SK-N-MC (cell line): ENCODE results near the gene PKM.

Experiments
- EZH2 ChIP-seq: fragments of 200-600 bp; sonication (generic); IDR thresholded peaks from one replicate; pipeline ENCODE4 v1.6.1; 2017; ENCODE audit warnings: antibody characterized with exemption
- FOXP2 ChIP-seq: optimal IDR thresholded peaks from 2 replicates; pipeline ENCODE3; 2011; ENCODE audit warnings: mild to moderate bottlenecking, moderate library complexity; ENCODE audit not compliant: insufficient read depth; ENCODE audit errors: extremely low read length, control extremely low read depth
- POLR2AphosphoS5 ChIP-seq: IDR thresholded peaks from 2 replicates; pipeline ENCODE4 v1.6.1; 2012; ENCODE audit warnings: mild to moderate bottlenecking, low read depth, low read length, borderline replicate concordance

DNA sequence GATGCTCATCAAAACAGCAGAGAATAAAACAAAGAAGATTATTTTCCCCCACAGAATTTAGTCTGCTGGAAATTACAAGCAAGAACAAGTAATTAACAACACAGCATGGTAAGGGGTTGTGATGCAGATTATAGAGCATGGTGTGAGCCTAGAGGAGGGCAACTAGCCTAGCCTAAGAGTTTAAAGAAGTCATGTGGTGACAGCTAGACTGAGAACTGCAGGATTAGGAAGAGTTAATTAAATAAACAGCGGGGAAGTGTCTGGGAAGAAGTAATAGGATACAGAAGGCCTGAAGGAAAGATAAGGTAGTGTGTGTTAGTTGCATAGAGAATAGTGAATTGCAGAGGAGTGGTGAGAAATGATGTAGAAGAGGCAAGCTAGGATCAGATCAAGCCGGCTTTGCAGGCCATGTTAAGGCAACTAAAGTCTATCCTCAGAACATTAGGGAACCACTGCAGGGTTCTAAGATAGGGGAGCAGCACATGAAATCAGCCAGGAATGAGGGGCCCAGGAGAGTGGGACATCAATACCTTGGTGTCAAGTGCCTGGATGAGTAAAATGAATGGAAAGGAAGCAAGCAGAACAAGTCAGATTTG, 11.9 kb upstream of the PKM start:
- no peak for TF ChIP-seq POLR2AphosphoS5
- TF ChIP-seq EZH2, result no peak
- no peak for TF ChIP-seq FOXP2
